Skeletal muscle satellite cell (primary cell): Measurements from ENCODE around the gene SRMS.

ENCODE experiments used
- H3K27me3 ChIP-seq: 2 replicates; pipeline ENCODE4 v1.7.0; 2013; ENCODE audit warnings: low read length; ENCODE audit not compliant: control insufficient read depth, insufficient read depth
- H3K36me3 ChIP-seq: 2 replicates; pipeline ENCODE4 v1.7.0; 2013; ENCODE audit warnings: mild to moderate bottlenecking, control low read depth, low read length; ENCODE audit not compliant: insufficient read depth
- H3K4me1 ChIP-seq: 2 replicates; pipeline ENCODE4 v1.7.0; 2013; ENCODE audit warnings: low read length; ENCODE audit not compliant: control insufficient read depth, insufficient read depth
- H3K4me2 ChIP-seq: 2 replicates; pipeline ENCODE4 v1.7.0; 2013; ENCODE audit warnings: mild to moderate bottlenecking, low read length
- H3K4me3 ChIP-seq: 2 replicates; pipeline ENCODE4 v1.7.0; 2013; ENCODE audit warnings: low read length
- H3K9ac ChIP-seq: 2 replicates; pipeline ENCODE4 v1.7.0; 2013; ENCODE audit warnings: mild to moderate bottlenecking, low read depth, low read length, moderate library complexity
- H3K9me3 ChIP-seq: replicated peaks from 2 replicates; pipeline ENCODE4 v1.7.0; 2013; ENCODE audit warnings: mild to moderate bottlenecking, control low read depth, low read length

SRMS gene

GRCh38 chr20:63530788-63531160, 16.8 kb downstream of the SRMS start:
- Histone ChIP-seq H3K4me3 (no peak overlapping the region), H3K27me3 (peaks cover 18% of the 10 kb centered on the region), H3K36me3 (no peaks in the 10 kb centered on the region), H3K9ac (no peak overlapping the region), H3K9me3 (no peaks in the 10 kb centered on the region), H3K4me2 (no peak overlapping the region), H3K4me1 (no peaks in the 10 kb centered on the region)

- Histone ChIP-seq H3K27me3 (peaks cover 15% of the 10 kb centered on the region), H3K4me1 (no peaks in the 10 kb centered on the region), H3K9ac (no peak overlapping the region), H3K36me3 (no peaks in the 10 kb centered on the region), H3K4me2 (no peak overlapping the region), H3K4me3 (no peak overlapping the region), H3K9me3 (no peaks in the 10 kb centered on the region)
These were observed 17.4 kb downstream of the SRMS start for GRCh38 chr20:63529861-63530787.

GRCh38 chr20:63529180-63529860, 18.2 kb downstream of the SRMS start:
- Histone ChIP-seq H3K36me3 (no peaks in the 10 kb centered on the region), H3K4me1 (no peaks in the 10 kb centered on the region), H3K4me3 (no peak overlapping the region), H3K9me3 (no peaks in the 10 kb centered on the region), H3K9ac (no peak overlapping the region), H3K27me3 (peaks cover 12% of the 10 kb centered on the region), H3K4me2 (no peak overlapping the region)

GRCh38 chr20:63527184-63527583, 20.4 kb downstream of the SRMS start:
- H3K4me1 ChIP-seq, result peaks cover 5% of the 10 kb centered on the region
- no peak overlapping the region for H3K4me2 ChIP-seq
- H3K9me3 ChIP-seq, result no peaks in the 10 kb centered on the region
- no peak overlapping the region for H3K4me3 ChIP-seq
- H3K27me3 ChIP-seq, result peaks cover 5% of the 10 kb centered on the region
- H3K36me3 ChIP-seq, result peaks cover 15% of the 10 kb centered on the region
- H3K9ac ChIP-seq, result no peak overlapping the region

GRCh38 chr20:63525971-63526370, 21.6 kb downstream of the SRMS start:
- no peak overlapping the region for H3K9ac ChIP-seq
- H3K4me2 ChIP-seq, result no peak overlapping the region
- peaks cover 8% of the 10 kb centered on the region for H3K4me1 ChIP-seq
- H3K9me3 ChIP-seq, result no peaks in the 10 kb centered on the region
- H3K36me3 ChIP-seq, result peaks cover 26% of the 10 kb centered on the region
- H3K27me3 ChIP-seq, result no peaks in the 10 kb centered on the region
- H3K4me3 ChIP-seq, result no peak overlapping the region

GRCh38 chr20:63525185-63525584, 22.4 kb downstream of the SRMS start:
- H3K4me2 ChIP-seq, result no peak overlapping the region
- H3K27me3 ChIP-seq, result no peaks in the 10 kb centered on the region
- H3K4me1 ChIP-seq, result peaks cover 8% of the 10 kb centered on the region
- H3K9me3 ChIP-seq, result no peaks in the 10 kb centered on the region
- no peak overlapping the region for H3K4me3 ChIP-seq
- H3K9ac ChIP-seq, result no peak overlapping the region
- peaks cover 26% of the 10 kb centered on the region for H3K36me3 ChIP-seq

- Histone ChIP-seq H3K4me2 (no peak overlapping the region), H3K27me3 (no peaks in the 10 kb centered on the region), H3K9me3 (no peaks in the 10 kb centered on the region), H3K9ac (no peak overlapping the region), H3K4me3 (no peak overlapping the region), H3K4me1 (peaks cover 13% of the 10 kb centered on the region), H3K36me3 (peaks cover 26% of the 10 kb centered on the region)
These were observed 24.5 kb downstream of the SRMS start for GRCh38 chr20:63522981-63523611.

GRCh38 chr20:63522091-63522868, 25.3 kb downstream of the SRMS start:
- H3K4me1 ChIP-seq, result peaks cover 13% of the 10 kb centered on the region
- peak overlapping the region; percentile 50 for H3K9ac ChIP-seq
- peaks cover 26% of the 10 kb centered on the region for H3K36me3 ChIP-seq
- peak overlapping the region; percentile 66 for H3K4me3 ChIP-seq
- H3K4me2 ChIP-seq, result peak overlapping the region; percentile 98
- no peaks in the 10 kb centered on the region for H3K9me3 ChIP-seq
- no peaks in the 10 kb centered on the region for H3K27me3 ChIP-seq

- peak overlapping the region; percentile 98 for H3K4me2 ChIP-seq
These were observed 25.9 kb downstream of the SRMS start for GRCh38 chr20:63521602-63522001.

GRCh38 chr20:63520934-63521601, 26.5 kb downstream of the SRMS start:
- H3K9me3 ChIP-seq, result no peaks in the 10 kb centered on the region
- no peaks in the 10 kb centered on the region for H3K27me3 ChIP-seq
- peak overlapping the region; percentile 98 for H3K9ac ChIP-seq
- H3K4me1 ChIP-seq, result peaks cover 13% of the 10 kb centered on the region
- H3K4me3 ChIP-seq, result peak overlapping the region; percentile 91
- peaks cover 26% of the 10 kb centered on the region for H3K36me3 ChIP-seq
- peak overlapping the region; percentile 98 for H3K4me2 ChIP-seq

More at GRCh38 chr20:63521602-63522001, 25.9 kb downstream of the SRMS start:
- Histone ChIP-seq H3K36me3 (peaks cover 26% of the 10 kb centered on the region), H3K27me3 (no peaks in the 10 kb centered on the region), H3K4me3 (peak overlapping the region; percentile 91), H3K9me3 (no peaks in the 10 kb centered on the region), H3K4me1 (peaks cover 13% of the 10 kb centered on the region), H3K9ac (peak overlapping the region; percentile 98)
